Measurements from ENCODE around the gene CCNI.
A peak's percentile ranks its signal among the peaks of the same experiment; 100 is the strongest.
"Not testable (repeated sequence)": the region's sequence is repeated elsewhere in the genome, so short reads cannot be mapped to it uniquely, and the experiment has no call there.

The CCNI gene

DNA sequence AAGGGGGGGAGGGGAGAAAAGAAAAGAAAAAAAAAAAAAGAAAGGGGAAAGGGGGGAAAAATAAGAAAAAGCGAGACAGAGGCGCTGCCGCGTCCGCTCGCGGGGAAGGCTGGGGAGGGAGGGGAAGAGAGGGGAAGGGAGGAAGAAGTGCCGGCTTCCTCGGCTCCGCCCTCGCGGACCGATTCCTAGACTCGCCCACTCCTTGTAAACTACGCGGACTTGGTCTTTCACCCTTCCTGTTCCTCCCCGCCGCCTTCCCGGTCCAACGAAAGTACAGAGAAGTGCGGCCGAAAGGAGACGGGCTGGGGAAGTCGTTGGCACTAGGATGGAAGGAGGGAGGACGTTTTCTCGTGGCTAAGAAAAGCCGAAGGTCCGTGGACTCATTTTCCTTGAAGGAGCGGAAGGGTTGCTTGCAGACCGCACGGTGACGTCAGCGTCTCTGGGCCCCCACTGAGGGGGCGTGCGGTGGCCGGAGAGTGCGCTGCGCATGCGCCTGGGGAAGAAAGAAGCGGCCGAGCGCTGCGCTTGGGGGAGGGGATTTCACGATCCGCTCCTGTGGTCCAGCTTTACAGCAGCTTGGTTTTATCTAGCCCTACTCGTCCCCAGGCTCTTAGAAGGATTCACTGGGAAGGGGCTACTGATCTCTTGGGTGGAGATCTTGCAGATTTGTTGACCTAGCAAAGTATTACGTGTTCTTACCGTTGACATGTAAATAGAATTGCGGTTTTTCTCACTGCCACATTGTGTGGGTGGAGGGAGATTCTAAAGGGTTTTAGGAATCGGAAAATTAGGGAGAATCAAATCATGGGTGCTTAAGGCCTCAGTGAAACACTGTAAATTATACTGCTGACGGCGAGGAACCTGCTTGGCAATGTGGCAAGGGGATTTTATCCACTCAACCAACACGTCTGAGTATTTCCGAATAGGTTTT is at the start of gene CCNI:
Gene CCNI (minus strand): TSS at position 121 of the 931 bp plus-strand sequence. CDS start 9,627 bp downstream, outside the sequence.
- DNase-seq, result peak; percentile 93

DNA sequence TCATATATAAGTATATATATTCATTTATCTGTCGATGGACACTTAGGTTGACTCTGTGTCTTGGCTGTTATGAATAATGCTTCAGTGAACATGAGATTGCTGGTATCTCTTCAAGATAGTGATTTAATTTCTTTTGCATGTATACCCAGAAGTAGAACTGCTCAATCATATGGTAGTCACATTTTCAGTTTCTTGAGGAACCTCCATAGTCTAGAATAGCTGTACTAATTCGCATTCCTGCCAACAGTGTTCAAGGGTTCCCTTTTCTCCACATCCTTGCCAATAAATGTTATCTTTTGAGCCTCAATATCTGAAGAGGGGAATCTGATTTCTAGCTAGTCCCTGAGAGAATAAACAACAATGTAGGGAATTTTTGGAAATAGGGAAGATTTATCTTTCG is 48.8 kb upstream of the CCNI start:
- DNase-seq, result no peak

GRCh38 chr4:77123411-77123810 is 47.6 kb upstream of the CCNI start:
- no peak for DNase-seq

GRCh38 chr4:77122656-77123055 is 46.9 kb upstream of the CCNI start:
- no peak for DNase-seq

- DNase-seq, result no peak
Observed at GRCh38 chr4:77121736-77122240, 46.0 kb upstream of the CCNI start.

GRCh38 chr4:77120886-77121508 is 45.2 kb upstream of the CCNI start:
- no peak for DNase-seq

DNA sequence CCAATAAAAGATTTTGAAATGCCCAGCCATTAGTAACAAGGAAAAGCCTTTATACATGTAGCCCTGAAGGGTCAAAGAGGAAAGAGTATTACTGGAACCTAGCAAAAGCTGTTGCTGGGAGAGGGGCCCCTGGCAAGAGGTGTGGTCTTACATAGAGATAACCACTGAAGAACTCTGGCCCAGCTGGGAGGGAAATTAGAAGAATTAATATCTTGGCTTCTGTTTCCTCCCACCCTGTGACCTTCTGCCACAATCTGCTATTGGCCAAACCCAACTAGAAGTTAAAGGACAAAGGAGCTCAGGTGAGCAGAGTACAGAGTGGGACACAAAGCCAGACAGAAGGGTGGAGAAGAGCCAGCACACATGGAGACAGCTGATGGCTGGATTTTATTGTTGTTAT is 41.9 kb upstream of the CCNI start:
- no peak for DNase-seq

DNA sequence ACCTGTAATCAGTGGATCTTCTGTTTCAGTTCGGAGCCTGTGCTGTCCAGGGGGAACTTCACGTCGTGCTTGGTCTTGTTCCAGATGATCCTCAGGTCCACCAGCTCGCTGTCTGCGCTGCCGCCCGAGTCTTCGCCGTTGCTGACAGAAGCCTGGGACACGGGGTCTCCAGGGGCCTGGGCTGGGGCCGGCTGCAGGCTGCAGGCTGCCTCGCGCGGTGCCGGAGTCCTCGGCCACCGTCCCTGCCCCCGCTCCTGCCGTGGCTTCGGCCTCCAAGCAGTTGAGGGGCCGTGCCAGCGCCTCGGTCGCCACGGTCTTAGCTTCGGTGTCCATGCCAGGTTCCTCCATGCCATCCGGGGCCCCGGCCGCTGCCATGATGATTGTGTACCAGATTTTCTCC is 37.3 kb upstream of the CCNI start:
- DNase-seq, result no peak

- DNase-seq, result no peak
Observed at GRCh38 chr4:77110730-77111129, 34.9 kb upstream of the CCNI start.

- no peak for DNase-seq
Observed at GRCh38 chr4:77104791-77105540, 29.2 kb upstream of the CCNI start.

DNA sequence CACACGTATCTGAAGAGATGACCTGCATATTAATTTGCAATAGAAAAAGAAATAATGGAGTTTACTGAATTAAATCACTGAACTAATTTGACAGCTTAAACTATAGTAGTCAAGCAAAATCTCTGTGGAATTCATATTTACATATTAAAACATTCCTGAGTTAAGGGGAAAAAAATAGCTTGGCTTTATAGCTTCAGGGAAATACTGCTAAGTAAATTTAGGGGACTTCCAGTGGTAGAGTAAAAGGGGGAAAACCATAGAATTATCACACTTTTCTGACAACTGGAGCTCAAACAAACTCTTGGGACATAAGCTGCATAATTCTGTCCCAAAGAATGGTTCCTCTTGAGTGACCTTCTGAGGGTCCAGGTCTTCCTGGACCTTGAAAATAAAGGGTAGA is 28.6 kb upstream of the CCNI start:
- DNase-seq, result no peak

GRCh38 chr4:77100234-77100633 is 24.4 kb upstream of the CCNI start:
- no peak for DNase-seq

DNA sequence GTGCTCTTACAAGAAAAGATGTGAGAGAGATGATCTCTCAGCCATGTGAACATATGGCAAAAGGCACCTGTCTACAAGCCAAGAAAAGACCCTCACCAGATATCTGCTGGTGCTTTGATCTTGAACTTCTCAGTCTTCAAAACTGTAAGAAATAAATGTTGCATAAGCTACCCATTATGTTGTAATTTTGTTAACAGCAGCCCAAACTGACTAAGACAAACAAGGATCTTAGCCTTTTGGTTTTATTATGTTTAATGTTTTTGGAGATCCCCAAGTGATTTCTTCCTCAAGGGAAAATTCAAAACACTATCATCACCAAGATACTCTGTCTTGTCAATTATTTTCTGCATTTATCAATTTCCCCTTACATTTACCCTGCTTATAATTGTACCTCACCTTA is 21.8 kb upstream of the CCNI start:
- no peak for DNase-seq

DNA sequence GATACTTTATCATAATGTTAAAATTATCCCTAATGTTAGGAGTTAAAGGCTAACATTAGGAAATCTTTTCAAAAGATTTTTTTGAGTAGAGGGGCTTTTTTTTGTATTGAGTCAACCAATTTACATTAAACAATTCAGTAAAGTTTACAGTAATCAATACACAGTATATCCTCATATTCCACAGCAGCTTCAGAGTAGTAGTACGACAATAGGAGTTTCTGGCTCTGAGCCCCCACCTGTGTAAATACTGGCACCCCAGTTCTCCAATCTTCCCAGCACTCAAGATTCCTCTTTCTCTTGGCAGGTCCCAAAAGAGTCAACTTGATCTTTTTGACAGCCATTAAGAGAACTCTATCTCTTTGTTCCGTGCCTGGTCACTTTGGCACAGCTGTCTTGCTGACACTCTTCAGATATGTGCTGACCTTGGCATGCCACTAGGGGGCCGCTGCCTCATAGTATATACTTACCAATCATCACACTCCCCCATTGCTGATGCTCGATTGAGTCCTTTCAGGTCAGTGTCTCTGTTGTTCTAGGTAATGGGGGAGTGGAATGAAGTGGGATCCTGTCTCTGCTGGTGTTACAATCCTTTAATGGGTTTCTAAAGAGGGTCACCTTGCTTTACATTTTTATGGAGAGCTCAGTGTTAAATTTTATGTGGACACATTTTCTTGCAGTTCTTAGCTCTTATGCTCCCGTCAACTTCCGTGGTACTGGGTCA is 19.5 kb upstream of the CCNI start:
- DNase-seq, result peak; percentile 70

DNA sequence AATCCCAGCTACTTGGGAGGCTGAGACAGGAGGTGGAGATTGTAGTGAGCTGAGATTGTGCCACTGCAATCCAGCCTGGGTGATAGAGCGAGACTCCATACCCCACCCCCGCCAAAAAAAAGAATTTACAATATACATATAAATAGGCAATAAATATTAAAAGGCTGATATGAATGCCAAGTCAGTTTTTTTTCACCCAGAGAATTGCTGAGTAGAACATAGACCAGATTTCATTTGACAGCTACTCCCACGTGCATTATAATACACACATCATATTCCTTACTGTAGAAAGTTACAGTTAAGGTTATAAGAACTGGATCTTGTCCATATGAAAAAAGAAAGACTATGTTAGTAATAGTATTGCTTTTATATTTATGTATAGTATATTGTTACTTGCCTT is 18.7 kb upstream of the CCNI start:
- DNase-seq, result no peak

GRCh38 chr4:77093401-77093800 is 17.6 kb upstream of the CCNI start:
- DNase-seq, result no peak

DNA sequence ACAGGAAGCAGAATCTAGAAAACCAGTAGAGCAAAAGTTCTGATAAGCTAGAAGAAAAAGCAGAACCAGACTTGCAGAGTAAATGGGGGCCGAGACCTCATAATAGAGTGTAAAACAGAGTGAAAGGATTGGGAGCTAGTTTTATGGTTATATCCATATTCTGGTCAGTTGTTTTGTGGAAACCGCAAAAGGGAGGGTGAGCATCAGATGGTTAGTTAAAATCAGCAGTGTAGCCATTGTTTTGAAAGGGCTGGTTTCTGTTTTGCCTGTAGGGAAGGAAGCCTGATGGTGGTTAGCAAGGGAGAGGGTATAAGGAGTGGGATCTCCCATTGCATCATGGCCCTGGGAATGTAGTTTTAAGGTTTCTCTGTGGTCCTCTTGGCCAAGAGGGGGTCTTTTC is 17.2 kb upstream of the CCNI start:
- no peak for DNase-seq

DNA sequence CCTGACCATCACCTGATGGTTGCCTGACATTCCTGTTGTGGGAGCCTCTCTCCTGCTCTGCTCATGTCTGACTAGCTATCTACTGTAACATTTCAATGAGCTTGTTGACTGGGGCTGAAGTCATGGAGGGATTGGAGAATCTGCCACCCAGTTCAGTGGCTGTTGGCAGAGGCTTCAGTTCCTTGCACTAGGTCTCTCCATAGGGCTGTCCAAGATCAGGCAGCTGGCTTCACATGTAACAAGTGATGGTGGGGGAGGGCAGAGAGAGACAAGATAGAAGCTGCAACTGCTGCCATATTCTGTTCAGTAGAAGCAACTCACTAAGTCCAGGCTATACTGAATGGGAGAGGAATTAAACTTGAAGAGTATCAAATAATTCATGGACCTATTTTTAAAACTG is 14.1 kb upstream of the CCNI start:
- no peak for DNase-seq

- not testable (repeated sequence) for DNase-seq
Observed at GRCh38 chr4:77087027-77087426, 11.2 kb upstream of the CCNI start.

DNA sequence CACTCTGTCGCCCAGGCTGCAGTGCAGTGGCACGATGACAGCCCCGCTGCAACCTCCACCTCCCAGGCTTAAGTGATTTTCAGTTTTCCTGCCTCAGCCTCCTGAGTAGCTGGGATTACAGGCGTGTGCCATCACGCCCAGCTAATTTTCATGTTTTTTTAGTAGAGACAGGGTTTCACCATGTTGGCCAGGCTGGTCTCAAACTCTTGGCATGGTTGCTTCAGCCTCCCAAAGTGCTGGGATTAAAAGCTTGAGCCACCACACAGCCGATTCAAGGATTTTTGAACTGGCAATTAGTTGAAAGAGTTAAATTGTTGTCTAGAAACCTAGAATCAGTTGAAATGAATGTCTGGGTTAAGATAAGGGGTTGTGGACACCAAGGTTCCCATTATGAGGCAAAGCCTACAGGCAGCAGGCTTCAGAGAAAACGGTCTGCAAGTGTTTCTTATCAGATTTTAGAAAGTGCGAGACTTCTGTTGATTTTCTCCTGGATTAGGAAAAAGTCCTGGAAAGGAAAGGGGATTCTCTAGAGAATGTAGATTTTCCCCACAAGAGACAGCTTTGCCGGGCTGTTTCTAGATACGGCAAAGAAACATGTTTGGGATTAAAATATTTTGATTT is 8.3 kb upstream of the CCNI start:
- no peak for DNase-seq

GRCh38 chr4:77082886-77083608 is 7.3 kb upstream of the CCNI start:
- no peak for DNase-seq

DNA sequence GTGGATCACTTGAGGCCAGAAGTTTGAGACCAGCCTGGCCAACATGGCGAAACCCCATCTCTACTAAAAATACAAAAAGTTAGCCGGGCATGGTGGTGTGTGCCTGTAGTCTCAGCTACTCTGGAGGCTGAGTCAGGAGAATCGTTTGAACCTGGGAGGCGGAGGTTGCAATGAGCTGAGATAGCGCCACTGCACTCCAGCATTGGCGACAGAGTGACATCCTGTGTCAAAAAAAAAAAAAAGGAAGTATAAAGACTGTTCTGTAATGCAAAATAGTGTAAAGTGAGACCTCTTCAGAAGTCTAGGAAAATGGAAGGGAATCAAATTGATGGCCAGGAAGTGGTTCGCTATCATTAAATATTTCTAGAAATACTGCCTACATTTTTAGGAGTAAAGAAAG is 5.0 kb upstream of the CCNI start:
- DNase-seq, result not testable (repeated sequence)
